ENCODE data around the gene TRIM5.

The TRIM5 gene

DNA sequence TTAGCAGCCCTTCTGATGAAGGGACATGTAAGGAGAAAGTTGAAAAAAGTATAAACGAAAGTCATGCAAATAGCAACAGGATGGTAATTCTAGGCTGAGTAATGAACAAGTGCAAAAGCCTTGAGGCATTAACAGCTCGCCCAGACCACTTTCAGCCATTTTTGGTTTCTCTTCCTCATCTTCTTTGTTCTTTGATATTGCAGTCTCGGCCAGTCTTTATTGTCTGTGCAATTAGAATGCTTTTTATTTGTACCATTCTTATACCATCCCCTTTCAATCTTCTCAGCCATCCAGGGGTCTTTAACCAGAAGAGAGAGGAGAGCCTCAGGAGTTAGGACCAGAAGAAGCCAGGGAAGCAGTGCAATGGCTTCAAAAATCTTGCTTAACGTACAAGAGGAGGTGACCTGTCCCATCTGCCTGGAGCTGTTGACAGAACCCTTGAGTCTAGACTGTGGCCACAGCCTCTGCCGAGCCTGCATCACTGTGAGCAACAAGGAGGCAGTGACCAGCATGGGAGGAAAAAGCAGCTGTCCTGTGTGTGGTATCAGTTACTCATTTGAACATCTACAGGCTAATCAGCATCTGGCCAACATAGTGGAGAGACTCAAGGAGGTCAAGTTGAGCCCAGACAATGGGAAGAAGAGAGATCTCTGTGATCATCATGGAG lies 52.8 kb downstream of the TRIM5 start:
- no peaks in the 10 kb centered on the region for H3K4me1 ChIP-seq
- no peak for DNase-seq
- no peaks in the 10 kb centered on the region for H3K36me3 ChIP-seq
- no peaks in the 10 kb centered on the region for H3K27me3 ChIP-seq
- no peaks in the 10 kb centered on the region for H3K9me3 ChIP-seq
- TF ChIP-seq, protein P1, sequence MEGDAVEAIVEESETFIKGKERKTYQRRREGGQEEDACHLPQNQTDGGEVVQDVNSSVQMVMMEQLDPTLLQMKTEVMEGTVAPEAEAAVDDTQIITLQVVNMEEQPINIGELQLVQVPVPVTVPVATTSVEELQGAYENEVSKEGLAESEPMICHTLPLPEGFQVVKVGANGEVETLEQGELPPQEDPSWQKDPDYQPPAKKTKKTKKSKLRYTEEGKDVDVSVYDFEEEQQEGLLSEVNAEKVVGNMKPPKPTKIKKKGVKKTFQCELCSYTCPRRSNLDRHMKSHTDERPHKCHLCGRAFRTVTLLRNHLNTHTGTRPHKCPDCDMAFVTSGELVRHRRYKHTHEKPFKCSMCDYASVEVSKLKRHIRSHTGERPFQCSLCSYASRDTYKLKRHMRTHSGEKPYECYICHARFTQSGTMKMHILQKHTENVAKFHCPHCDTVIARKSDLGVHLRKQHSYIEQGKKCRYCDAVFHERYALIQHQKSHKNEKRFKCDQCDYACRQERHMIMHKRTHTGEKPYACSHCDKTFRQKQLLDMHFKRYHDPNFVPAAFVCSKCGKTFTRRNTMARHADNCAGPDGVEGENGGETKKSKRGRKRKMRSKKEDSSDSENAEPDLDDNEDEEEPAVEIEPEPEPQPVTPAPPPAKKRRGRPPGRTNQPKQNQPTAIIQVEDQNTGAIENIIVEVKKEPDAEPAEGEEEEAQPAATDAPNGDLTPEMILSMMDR (IDR thresholded peaks at IDR 0.05; ENCODE audit: low read depth, low read length), result no peak
- H3K4me3 ChIP-seq (ENCODE audit: low read depth, low read length), result no peak overlapping the region

DNA sequence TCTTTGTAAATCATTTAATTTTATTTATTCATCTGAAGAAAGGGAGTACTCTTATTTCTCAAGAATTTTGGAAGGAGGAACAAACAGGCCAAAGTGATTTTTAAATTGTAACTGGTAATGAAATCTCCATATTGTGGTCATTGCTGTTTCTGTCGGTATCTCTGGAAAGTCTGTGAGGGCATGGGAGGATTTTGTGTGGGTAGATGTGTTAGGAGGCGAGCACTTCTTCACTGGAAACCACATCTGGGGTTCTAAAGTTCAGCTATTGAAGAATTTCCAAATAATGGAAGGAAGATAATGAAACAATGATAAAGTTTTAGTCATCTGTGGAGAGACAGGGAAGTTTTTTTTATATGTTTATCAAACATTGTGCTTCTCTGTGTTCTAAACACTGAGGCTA lies 53.5 kb downstream of the TRIM5 start:
- H3K27me3 ChIP-seq, result no peaks in the 10 kb centered on the region
- no peaks in the 10 kb centered on the region for H3K36me3 ChIP-seq
- TF ChIP-seq, protein P1 (IDR thresholded peaks at IDR 0.05; ENCODE audit: low read depth, low read length), result no peak
- no peaks in the 10 kb centered on the region for H3K9me3 ChIP-seq
- H3K4me1 ChIP-seq, result no peaks in the 10 kb centered on the region
- no peak overlapping the region for H3K4me3 ChIP-seq (ENCODE audit: low read depth, low read length)
- no peak for DNase-seq

DNA sequence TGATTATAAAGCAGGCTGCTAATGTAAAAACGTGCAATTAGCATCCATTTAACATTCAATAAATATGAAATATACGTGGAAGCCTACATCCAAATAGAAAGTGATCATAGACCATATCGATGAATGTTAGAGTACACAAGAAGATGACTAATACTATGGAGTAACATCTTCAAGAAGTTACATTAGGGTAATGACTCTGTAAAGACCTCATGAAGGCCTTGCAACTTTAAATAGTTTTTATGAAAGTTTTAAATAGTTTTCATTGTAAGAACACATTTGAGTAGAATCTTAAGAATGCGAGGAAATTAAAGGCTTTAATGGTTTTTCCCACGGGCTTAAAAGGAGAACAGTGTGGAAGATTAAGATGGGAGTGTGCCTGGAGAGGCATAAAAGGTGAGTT lies 58.7 kb downstream of the TRIM5 start:
- H3K27me3 ChIP-seq, result no peaks in the 10 kb centered on the region
- TF ChIP-seq, protein P1 (IDR thresholded peaks at IDR 0.05; ENCODE audit: low read depth, low read length), result no peak
- no peak for DNase-seq
- H3K36me3 ChIP-seq, result no peaks in the 10 kb centered on the region
- H3K4me3 ChIP-seq (ENCODE audit: low read depth, low read length), result no peak overlapping the region
- no peaks in the 10 kb centered on the region for H3K9me3 ChIP-seq
- H3K4me1 ChIP-seq, result no peaks in the 10 kb centered on the region

DNA sequence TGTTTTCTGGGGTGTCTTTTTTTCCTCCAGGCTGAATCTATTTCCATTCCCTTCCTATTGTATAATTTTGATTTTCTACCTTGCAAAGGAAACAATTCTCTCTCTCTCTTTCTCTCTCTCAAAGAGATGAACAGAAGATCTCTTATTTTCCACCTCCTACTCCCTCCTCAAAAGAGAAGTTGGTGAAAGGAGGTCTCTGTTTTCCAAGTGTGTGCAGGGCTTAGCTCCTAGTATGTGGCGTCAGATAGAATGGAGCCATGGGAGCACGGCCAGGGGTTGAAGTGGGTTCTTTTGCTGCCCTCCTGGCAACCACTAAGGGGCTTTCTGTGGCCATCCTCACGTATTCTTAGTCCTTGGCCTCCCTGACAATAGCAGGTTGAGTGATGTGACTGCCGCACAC lies 59.6 kb downstream of the TRIM5 start:
- Histone ChIP-seq H3K36me3 (no peaks in the 10 kb centered on the region), H3K4me3 (ENCODE audit: low read depth, low read length) (no peak overlapping the region), H3K9me3 (no peaks in the 10 kb centered on the region), H3K4me1 (no peaks in the 10 kb centered on the region), H3K27me3 (no peaks in the 10 kb centered on the region)
- DNase-seq, result no peak
- TF ChIP-seq, protein P1 (IDR thresholded peaks at IDR 0.05; ENCODE audit: low read depth, low read length), result no peak

DNA sequence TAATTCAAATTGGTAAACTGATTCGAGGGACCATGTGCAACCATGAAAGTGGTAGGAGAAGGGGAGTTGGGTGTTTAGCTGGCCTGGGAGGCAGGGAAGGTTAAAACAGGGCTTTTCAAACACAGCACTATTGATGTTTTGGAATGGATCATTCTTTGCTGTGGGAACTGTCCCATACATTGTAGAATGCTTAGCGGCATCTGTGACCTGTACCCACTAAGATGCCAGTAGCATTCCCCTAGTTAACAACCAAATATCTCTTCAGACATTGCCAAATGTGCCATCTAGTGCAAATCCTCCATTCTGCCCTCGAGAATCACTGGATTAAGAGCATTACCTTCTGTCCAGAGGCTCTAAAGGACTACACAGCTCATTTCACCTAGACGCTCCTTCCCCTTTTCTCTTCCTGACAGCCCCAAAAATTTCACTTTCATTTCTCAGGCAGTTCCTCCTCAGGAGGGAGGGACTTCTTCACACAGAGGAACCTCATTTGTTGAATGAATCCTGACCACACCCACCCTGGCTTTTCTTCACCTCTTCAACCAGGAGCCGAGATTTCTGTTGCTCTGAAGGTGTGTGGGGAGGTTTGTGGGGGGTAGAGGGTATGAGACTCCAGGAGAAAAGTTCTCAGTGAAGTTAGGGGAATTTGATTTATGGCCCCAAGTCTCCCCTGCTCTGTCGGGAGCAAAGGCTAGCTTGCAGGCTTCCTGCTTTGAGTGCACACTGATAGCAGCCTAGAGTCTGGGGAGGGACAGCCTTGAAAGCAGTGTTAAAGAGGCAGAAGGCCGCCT lies 60.2 kb downstream of the TRIM5 start, which contains the start of gene TRIM34:
Gene TRIM34, plus strand, starts transcription at position 513 of the 791 bp plus-strand sequence. CDS start 7,331 bp downstream, outside the sequence.
- 0 out of 2 replicates have a peak within 1 kb of the TSS, but pooled peaks have one; percentile 24 for H3K4me3 ChIP-seq (ENCODE audit: low read depth, low read length)

More for the DNA sequence above, 60.2 kb downstream of the TRIM5 start, which contains the start of gene TRIM34:
- no peaks in the 10 kb centered on the region for H3K9me3 ChIP-seq
- DNase-seq, result no peak
- no peaks in the 10 kb centered on the region for H3K36me3 ChIP-seq
- no peaks in the 10 kb centered on the region for H3K27me3 ChIP-seq
- TF ChIP-seq, protein P1 (IDR thresholded peaks at IDR 0.05; ENCODE audit: low read depth, low read length), result no peak
- H3K4me1 ChIP-seq, result no peaks in the 10 kb centered on the region

Measured in BE2C (cell line).